WTC11 (cell line): Measurements from ENCODE around the gene SLC9C1. TPM values are rescaled to one million over a fixed set of nuclear protein-coding genes. Genes with fewer than 3 reads are reported as not detected.

ENCODE experiments used
- ATAC-seq: fragments of 200-7000 bp; cut with Tn5 transposase; 2 replicates; pipeline ENCODE4 v1.10.0; 2021; ENCODE audit warnings: mild to moderate bottlenecking, moderate library complexity
- CTCF ChIA-PET: fragments of 300-600 bp; sonication (Branson Sonifier 250); formaldehyde crosslinking; loops from one replicate; lab custom pipeline; 2021; ENCODE audit warnings: antibody characterized with exemption; lab: Charles Lee
- POLR2A ChIA-PET: fragments of 350-600 bp; sonication (Branson Sonifier 250); formaldehyde crosslinking; loops from one replicate; lab custom pipeline; 2021; ENCODE audit warnings: antibody characterized with exemption; lab: Charles Lee
- DNase-seq: peaks from one replicate; pipeline ENCODE4 v3.0.0; 2021; ENCODE audit warnings: low spot score
- H3K27ac Mint-ChIP-seq: 2 replicates; pipeline ENCODE4 v1.8.0; 2021; ENCODE audit warnings: mixed read lengths
- H3K27me3 Mint-ChIP-seq: 2 replicates; pipeline ENCODE4 v1.8.0; 2021; ENCODE audit warnings: low read depth, mild to moderate bottlenecking, moderate library complexity, mixed read lengths
- H3K36me3 Mint-ChIP-seq: 2 replicates; pipeline ENCODE4 v1.8.0; 2021; ENCODE audit warnings: mixed read lengths
- H3K4me1 Mint-ChIP-seq: 2 replicates; pipeline ENCODE4 v1.8.0; 2022; ENCODE audit warnings: mixed read lengths
- H3K4me3 Mint-ChIP-seq: 2 replicates; pipeline ENCODE4 v1.8.0; 2021; ENCODE audit warnings: mild to moderate bottlenecking, moderate library complexity, mixed read lengths
- H3K9me3 Mint-ChIP-seq: 2 replicates; pipeline ENCODE4 v1.8.0; 2021; ENCODE audit warnings: mixed read lengths
- ATF3 ChIP-seq: sonication (generic); formaldehyde crosslinking; conservative IDR thresholded peaks from 2 replicates; pipeline ENCODE4 v1.8.1; 2022; ENCODE audit warnings: mild to moderate bottlenecking, missing genetic modification reagents
- CBFB ChIP-seq: sonication (generic); formaldehyde crosslinking; IDR thresholded peaks from 2 replicates; pipeline ENCODE4 v1.8.1; 2022; ENCODE audit warnings: mild to moderate bottlenecking, low read depth, missing genetic modification reagents
- CREB1 ChIP-seq: sonication (generic); formaldehyde crosslinking; IDR thresholded peaks from 2 replicates; pipeline ENCODE4 v1.8.0; 2023; ENCODE audit warnings: mild to moderate bottlenecking, missing genetic modification reagents
- ELF4 ChIP-seq: sonication (generic); formaldehyde crosslinking; IDR thresholded peaks from 2 replicates; pipeline ENCODE4 v1.8.1; 2022; ENCODE audit warnings: low read depth, mild to moderate bottlenecking, moderate library complexity, missing genetic modification reagents
- HMGA2 ChIP-seq: fragments of 250-450 bp; sonication (Bioruptor Pico); IDR thresholded peaks from 2 replicates; pipeline ENCODE4 v1.4.0; 2021; ENCODE audit warnings: mild to moderate bottlenecking, moderate library complexity
- JAZF1 ChIP-seq: fragments of 250-450 bp; sonication (Bioruptor Pico); IDR thresholded peaks from 2 replicates; pipeline ENCODE4 v1.9.0; 2021; ENCODE audit warnings: moderate library complexity, mild to moderate bottlenecking, inconsistent platforms
- JUN ChIP-seq: sonication (generic); formaldehyde crosslinking; IDR thresholded peaks from 2 replicates; pipeline ENCODE4 v1.8.0; 2023; ENCODE audit warnings: mild to moderate bottlenecking, missing genetic modification reagents
- KAT7 ChIP-seq: sonication (generic); formaldehyde crosslinking; IDR thresholded peaks from 2 replicates; pipeline ENCODE4 v1.8.1; 2023; ENCODE audit warnings: missing genetic modification reagents, mild to moderate bottlenecking, borderline replicate concordance
- MXD4 ChIP-seq: fragments of 250-450 bp; sonication (Bioruptor Pico); IDR thresholded peaks from 2 replicates; pipeline ENCODE4 v1.8.0; 2021; ENCODE audit warnings: mild to moderate bottlenecking, moderate library complexity, borderline replicate concordance
- NFATC4 ChIP-seq: fragments of 250-450 bp; sonication (Bioruptor Pico); IDR thresholded peaks from 2 replicates; pipeline ENCODE4 v1.9.0; 2021; ENCODE audit warnings: mild to moderate bottlenecking
- NR1H2 ChIP-seq: sonication (generic); formaldehyde crosslinking; IDR thresholded peaks from 2 replicates; pipeline ENCODE4 v1.9.0; 2021; ENCODE audit warnings: mild to moderate bottlenecking, moderate library complexity, missing genetic modification reagents
- NR3C1 ChIP-seq: sonication (generic); formaldehyde crosslinking; conservative IDR thresholded peaks from 2 replicates; pipeline ENCODE4 v1.8.1; 2023; ENCODE audit warnings: low read depth, mild to moderate bottlenecking, missing genetic modification reagents
- OVOL2 ChIP-seq: fragments of 250-450 bp; sonication (Bioruptor Pico); IDR thresholded peaks from 2 replicates; pipeline ENCODE4 v1.9.0; 2021; ENCODE audit warnings: mild to moderate bottlenecking, borderline replicate concordance
- PRDM15 ChIP-seq: sonication (generic); formaldehyde crosslinking; IDR thresholded peaks from 2 replicates; pipeline ENCODE4 v1.8.0; 2022; ENCODE audit warnings: missing genetic modification reagents
- TEAD4 ChIP-seq: sonication (generic); formaldehyde crosslinking; IDR thresholded peaks from 2 replicates; pipeline ENCODE4 v1.8.0; 2022; ENCODE audit warnings: mild to moderate bottlenecking, missing genetic modification reagents
- USF1 ChIP-seq: sonication (generic); formaldehyde crosslinking; IDR thresholded peaks from 2 replicates; pipeline ENCODE4 v1.8.0; 2022; ENCODE audit warnings: mild to moderate bottlenecking, missing genetic modification reagents
- ZBTB21 ChIP-seq: sonication (generic); formaldehyde crosslinking; IDR thresholded peaks from 2 replicates; pipeline ENCODE4 v1.8.1; 2023; ENCODE audit warnings: mild to moderate bottlenecking, missing genetic modification reagents, borderline replicate concordance
- ZNF138 ChIP-seq: sonication (generic); formaldehyde crosslinking; conservative IDR thresholded peaks from 2 replicates; pipeline ENCODE4 v1.8.1; 2022; ENCODE audit warnings: mild to moderate bottlenecking, moderate library complexity, missing genetic modification reagents
- ZNF263 ChIP-seq: sonication (generic); formaldehyde crosslinking; IDR thresholded peaks from 2 replicates; pipeline ENCODE4 v1.8.1; 2022; ENCODE audit warnings: low read depth, mild to moderate bottlenecking, moderate library complexity, missing genetic modification reagents
- ZNF281 ChIP-seq: sonication (generic); formaldehyde crosslinking; IDR thresholded peaks from 2 replicates; pipeline ENCODE4 v1.8.0; 2023; ENCODE audit warnings: mild to moderate bottlenecking, missing genetic modification reagents
- ZNF416 ChIP-seq: fragments of 250-450 bp; sonication (Bioruptor Pico); IDR thresholded peaks from 2 replicates; pipeline ENCODE4 v1.9.0; 2021; ENCODE audit warnings: mild to moderate bottlenecking, inconsistent platforms
- ZNF423 ChIP-seq: fragments of 250-450 bp; sonication (Bioruptor Pico); IDR thresholded peaks from 2 replicates; pipeline ENCODE4 v2.1.2; 2022; ENCODE audit warnings: mild to moderate bottlenecking, moderate library complexity
- total RNA-seq: library from RNA; stranded (reverse); gene quantifications from 3 replicates; pipeline ENCODE4 v1.2.3, GENCODE V29; 2021

SLC9C1 gene
- total RNA-seq, 1 experiment from 2014 or later = 3.5 TPM

- TF ChIP-seq ZNF281 (CRISPR knock-in tag) (no peak), CBFB (no peak), NR1H2 (CRISPR knock-in tag) (no peak), ZNF416 (CRISPR knock-in tag) (no peak), ZNF263 (CRISPR knock-in tag) (no peak), NFATC4 (CRISPR knock-in tag) (no peak), JUN (no peak), TEAD4 (CRISPR knock-in tag) (no peak), ATF3 (CRISPR knock-in tag) (no peak), ZNF138 (CRISPR knock-in tag) (no peak), CREB1 (CRISPR knock-in tag) (no peak), HMGA2 (CRISPR knock-in tag) (no peak), ELF4 (no peak)
Measured at GRCh38 chr3:112280266-112280665, 13.8 kb downstream of the SLC9C1 start (continued).

- no peak for TF ChIP-seq PRDM15 (CRISPR knock-in tag)
- no peak for TF ChIP-seq ZBTB21 (CRISPR knock-in tag)
- TF ChIP-seq ZNF423 = no peak
- no peak for TF ChIP-seq KAT7 (CRISPR knock-in tag)
- no peak for TF ChIP-seq OVOL2 (CRISPR knock-in tag)
- TF ChIP-seq JAZF1 (CRISPR knock-in tag) = no peak
- no peak for TF ChIP-seq MXD4 (CRISPR knock-in tag)
- TF ChIP-seq USF1 (CRISPR knock-in tag) = no peak
- TF ChIP-seq NR3C1 (CRISPR knock-in tag) = no peak
- no peak for TF ChIP-seq NR1H2 (CRISPR knock-in tag)
- TF ChIP-seq CREB1 (CRISPR knock-in tag) = no peak
- TF ChIP-seq HMGA2 (CRISPR knock-in tag) = no peak
- TF ChIP-seq, all 79 proteins: peak for 0
- ChIA-PET POLR2A (no interaction called here), CTCF (interaction anchor here (1.0 kb wide), 1 partner anchor 136 kb away, joined by 3 read pairs; no protein-coding TSS in a partner anchor)
- Mint-ChIP-seq H3K4me1 (peaks cover 6% of the 10 kb centered on the region; the same call in 1 of the 2 replicates), H3K27me3 (no peaks in the 10 kb centered on the region; the same call in 1 of the 2 replicates), H3K36me3 (no peaks in the 10 kb centered on the region), H3K9me3 (no peaks in the 10 kb centered on the region), H3K4me3 (no peak overlapping the region), H3K27ac (no peak overlapping the region)
- DNase-seq (no peak), ATAC-seq (peak; percentile 56)
Measured at GRCh38 chr3:112273536-112273935, 20.5 kb downstream of the SLC9C1 start.
